ENCODE results near the gene CATSPERD. TPM values are rescaled to one million over a fixed set of nuclear protein-coding genes. Genes with fewer than 3 reads are reported as not detected.

The CATSPERD gene
- total RNA-seq, 4 donors from 2014 or later, result not detected

GRCh38 chr19:5789351-5789761 is 68.9 kb downstream of the CATSPERD start:
- no peak for DNase-seq (ENCODE audit: low spot score in 2 of 2)
- TF ChIP-seq POLR2A (IDR thresholded peaks at IDR 0.05), result no peak
- TF ChIP-seq CTCF (IDR thresholded peaks at IDR 0.05), result no peak
- 73 to 82% methylated on average over 39 of the region's 39 CpGs for WGBS, 2 donors
- no peak overlapping the region for H3K4me3 ChIP-seq (ENCODE audit: low read depth, poor library complexity, severe bottlenecking)
- intact Hi-C loops (cut with DNase I; ENCODE audit: low total_unique reads), result no loop called here

GRCh38 chr19:5789886-5790558 is 69.6 kb downstream of the CATSPERD start:
- H3K4me3 ChIP-seq (ENCODE audit: low read depth, poor library complexity, severe bottlenecking), result peak overlapping the region; percentile 5
- intact Hi-C loops (cut with DNase I; ENCODE audit: low total_unique reads), result no loop called here
- whole genome bisulfite sequencing, 2 donors, result 42 to 52% methylated on average over 26 of the region's 26 CpGs
- DNase-seq (ENCODE audit: low spot score in 2 of 2), result peak; percentile 57 to 92
- TF ChIP-seq POLR2A (IDR thresholded peaks at IDR 0.05), result no peak
- no peak for TF ChIP-seq CTCF (IDR thresholded peaks at IDR 0.05)

- intact Hi-C loops (cut with DNase I; ENCODE audit: low total_unique reads), result no loop called here
- TF ChIP-seq POLR2A (IDR thresholded peaks at IDR 0.05) (no peak), CTCF (IDR thresholded peaks at IDR 0.05) (no peak)
- WGBS, 2 donors, result 12 to 21% methylated on average over 39 to 70 of the region's 72 CpGs
- peak within 1 kb of the TSS; percentile 67 for H3K4me3 ChIP-seq (ENCODE audit: low read depth, poor library complexity, severe bottlenecking)
- peak; percentile 97 to 99 for DNase-seq (ENCODE audit: low spot score in 2 of 2)
Measured at GRCh38 chr19:5790559-5791520, 70.4 kb downstream of the CATSPERD start, which contains the start of gene DUS3L. TSS of gene DUS3L (minus strand) at chr19:5791163. CDS start at chr19:5791141, 22 bp downstream.

- TF ChIP-seq CTCF (IDR thresholded peaks at IDR 0.05) (no peak), POLR2A (IDR thresholded peaks at IDR 0.05) (no peak)
- DNase-seq (ENCODE audit: low spot score in 2 of 2), result no peak
- WGBS, 2 donors, result 76 to 83% methylated on average over 18 of the region's 18 CpGs
- no peak overlapping the region for H3K4me3 ChIP-seq (ENCODE audit: low read depth, poor library complexity, severe bottlenecking)
- intact Hi-C loops (cut with DNase I; ENCODE audit: low total_unique reads), result no loop called here
Measured at GRCh38 chr19:5792224-5792623, 71.8 kb downstream of the CATSPERD start.

GRCh38 chr19:5793188-5793587 is 72.8 kb downstream of the CATSPERD start:
- DNase-seq (ENCODE audit: low spot score in 2 of 2), result no peak
- H3K4me3 ChIP-seq (ENCODE audit: low read depth, poor library complexity, severe bottlenecking), result no peak overlapping the region
- intact Hi-C loops (cut with DNase I; ENCODE audit: low total_unique reads), result no loop called here
- TF ChIP-seq CTCF (IDR thresholded peaks at IDR 0.05), result no peak
- WGBS, 2 donors, result 86 to 87% methylated on average over 3 of the region's 3 CpGs
